ENCODE measurements around the gene LSM7. TPM values are rescaled to one million over a fixed set of nuclear protein-coding genes. Genes with fewer than 3 reads are reported as not detected.

The LSM7 gene
- total RNA-seq, 4 donors from 2014 or later: 51.8 to 186 (median 142) TPM

DNA sequence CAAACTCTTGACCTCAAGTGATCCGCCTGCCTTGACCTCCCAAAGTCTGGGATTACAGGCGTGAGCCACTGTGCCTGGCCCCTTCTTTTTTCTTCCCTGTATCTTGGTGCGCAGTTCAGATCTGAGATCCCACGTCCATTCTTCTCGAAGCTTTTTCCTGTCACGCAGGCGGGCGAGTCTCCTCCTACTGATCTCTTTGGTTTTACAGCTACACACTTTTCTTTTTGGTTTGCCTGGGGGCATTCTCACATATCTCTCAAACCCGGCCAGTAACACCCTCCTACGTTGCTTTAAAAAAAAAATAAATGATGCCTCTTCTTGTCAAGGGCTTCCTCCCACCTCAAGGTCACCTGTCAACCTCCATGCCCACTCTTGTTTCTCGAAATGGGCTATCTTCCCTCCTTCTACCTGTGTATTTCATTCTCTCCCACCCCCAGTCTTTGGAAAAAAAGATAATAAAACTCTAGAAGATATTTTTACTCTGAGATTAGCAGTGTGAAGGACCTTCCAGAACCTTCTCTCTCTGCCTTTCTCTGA, 43.8 kb upstream of the LSM7 start:
- H3K27ac ChIP-seq: no peak overlapping the region
- no peak overlapping the region for H3K4me3 ChIP-seq
- intact Hi-C loops (cut with DNase I; ENCODE audit: low total_unique reads): no loop called here
- DNase-seq: no peak
- H3K36me3 ChIP-seq: no peaks in the 10 kb centered on the region
- H3K9me3 ChIP-seq: no peaks in the 10 kb centered on the region
- H3K4me1 ChIP-seq: no peaks in the 10 kb centered on the region
- no peak for TF ChIP-seq POLR2A (IDR thresholded peaks at IDR 0.05)
- TF ChIP-seq, protein P1, sequence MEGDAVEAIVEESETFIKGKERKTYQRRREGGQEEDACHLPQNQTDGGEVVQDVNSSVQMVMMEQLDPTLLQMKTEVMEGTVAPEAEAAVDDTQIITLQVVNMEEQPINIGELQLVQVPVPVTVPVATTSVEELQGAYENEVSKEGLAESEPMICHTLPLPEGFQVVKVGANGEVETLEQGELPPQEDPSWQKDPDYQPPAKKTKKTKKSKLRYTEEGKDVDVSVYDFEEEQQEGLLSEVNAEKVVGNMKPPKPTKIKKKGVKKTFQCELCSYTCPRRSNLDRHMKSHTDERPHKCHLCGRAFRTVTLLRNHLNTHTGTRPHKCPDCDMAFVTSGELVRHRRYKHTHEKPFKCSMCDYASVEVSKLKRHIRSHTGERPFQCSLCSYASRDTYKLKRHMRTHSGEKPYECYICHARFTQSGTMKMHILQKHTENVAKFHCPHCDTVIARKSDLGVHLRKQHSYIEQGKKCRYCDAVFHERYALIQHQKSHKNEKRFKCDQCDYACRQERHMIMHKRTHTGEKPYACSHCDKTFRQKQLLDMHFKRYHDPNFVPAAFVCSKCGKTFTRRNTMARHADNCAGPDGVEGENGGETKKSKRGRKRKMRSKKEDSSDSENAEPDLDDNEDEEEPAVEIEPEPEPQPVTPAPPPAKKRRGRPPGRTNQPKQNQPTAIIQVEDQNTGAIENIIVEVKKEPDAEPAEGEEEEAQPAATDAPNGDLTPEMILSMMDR (IDR thresholded peaks at IDR 0.05): no peak
- no peaks in the 10 kb centered on the region for H3K27me3 ChIP-seq

DNA sequence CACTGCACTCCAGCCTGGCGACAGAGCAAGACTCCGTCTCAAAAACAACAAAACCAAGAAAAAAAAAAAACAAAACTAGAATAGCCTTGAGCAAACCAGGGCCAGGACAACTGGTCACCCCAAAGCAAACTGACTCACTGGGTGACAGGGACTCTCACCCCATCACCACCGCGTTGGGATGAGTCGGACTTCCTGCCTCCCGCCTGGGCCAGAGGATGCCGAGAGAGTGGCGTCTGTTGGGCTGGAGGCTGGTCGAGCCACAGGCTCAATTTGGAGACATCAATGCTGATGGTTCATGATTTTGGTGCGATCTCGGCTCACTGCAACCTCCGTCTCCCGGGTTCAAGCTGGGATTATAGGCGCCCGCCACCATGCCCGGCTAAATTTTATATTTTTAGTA, 43.3 kb upstream of the LSM7 start:
- no peak overlapping the region for H3K4me3 ChIP-seq
- no peaks in the 10 kb centered on the region for H3K9me3 ChIP-seq
- no peak for DNase-seq
- H3K27me3 ChIP-seq: no peaks in the 10 kb centered on the region
- no peaks in the 10 kb centered on the region for H3K36me3 ChIP-seq
- intact Hi-C loops (cut with DNase I; ENCODE audit: low total_unique reads): no loop called here
- no peak overlapping the region for H3K27ac ChIP-seq
- TF ChIP-seq, protein P1 (IDR thresholded peaks at IDR 0.05): no peak
- no peak for TF ChIP-seq POLR2A (IDR thresholded peaks at IDR 0.05)
- no peaks in the 10 kb centered on the region for H3K4me1 ChIP-seq

DNA sequence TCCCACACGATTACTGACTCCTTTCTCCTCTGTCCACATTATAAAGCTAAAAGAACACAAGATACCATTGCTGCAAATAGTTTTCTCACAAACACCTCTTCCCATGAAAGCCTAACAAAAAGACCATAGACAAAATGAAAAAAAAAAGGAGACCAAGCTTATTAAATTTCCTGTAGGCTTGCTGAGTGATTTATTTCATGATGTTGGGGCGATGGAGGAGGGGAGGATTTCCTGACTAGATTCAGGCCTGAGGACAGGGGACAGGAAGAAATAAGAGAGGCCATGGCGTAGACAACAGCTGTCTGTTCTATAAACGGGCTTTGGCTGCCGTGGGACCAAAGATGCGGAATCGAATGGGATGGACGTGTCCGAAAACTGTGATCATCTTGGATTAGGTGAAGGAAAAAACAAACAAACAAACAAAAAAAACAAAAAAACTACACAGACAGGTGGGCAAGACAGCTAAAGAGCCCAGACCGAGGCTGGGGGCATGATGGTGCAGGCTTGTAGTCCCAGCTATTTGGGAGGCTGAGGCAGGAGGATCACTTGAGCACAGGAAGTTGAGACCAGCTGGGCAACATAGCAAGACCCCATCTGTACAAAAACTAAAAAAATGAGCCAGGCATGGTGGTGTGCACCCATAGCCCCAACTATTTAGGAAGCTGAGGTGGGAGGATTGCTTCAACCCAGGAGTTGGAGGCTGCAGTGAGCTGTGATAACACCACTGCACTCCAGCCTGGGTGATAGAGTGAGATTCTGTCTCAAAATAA, 37.0 kb upstream of the LSM7 start:
- Histone ChIP-seq H3K27ac (no peak overlapping the region), H3K36me3 (no peaks in the 10 kb centered on the region), H3K27me3 (peaks cover 5 to 40% of the 10 kb centered on the region in 2 donors), H3K4me3 (no peak overlapping the region), H3K9me3 (no peaks in the 10 kb centered on the region), H3K4me1 (no peaks in the 10 kb centered on the region)
- intact Hi-C loops (cut with DNase I; ENCODE audit: low total_unique reads): no loop called here
- TF ChIP-seq, protein P1 (IDR thresholded peaks at IDR 0.05): no peak
- no peak for TF ChIP-seq POLR2A (IDR thresholded peaks at IDR 0.05)
- DNase-seq: no peak

DNA sequence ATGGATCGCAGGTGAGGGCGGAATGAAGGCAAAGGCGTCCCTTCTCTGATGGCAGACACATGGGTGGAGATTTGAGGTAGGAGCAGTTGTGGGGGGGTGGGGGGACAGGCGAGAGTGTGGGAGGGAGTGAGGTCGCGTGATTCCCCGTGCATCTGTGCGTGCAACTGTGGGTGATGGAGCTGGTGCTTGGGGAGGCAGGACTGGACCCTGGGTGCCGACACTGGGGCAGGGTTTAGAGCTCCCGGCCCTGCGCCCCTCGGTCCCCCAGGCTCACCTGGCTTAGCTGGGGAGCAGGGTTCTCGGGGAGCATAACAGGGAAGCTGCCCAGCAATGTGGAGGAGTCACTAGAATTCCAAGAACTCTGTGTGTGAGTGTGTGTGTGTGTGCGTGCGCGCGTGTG, 35.0 kb upstream of the LSM7 start:
- H3K9me3 ChIP-seq: no peaks in the 10 kb centered on the region
- no peak for TF ChIP-seq POLR2A (IDR thresholded peaks at IDR 0.05)
- TF ChIP-seq, protein P1 (IDR thresholded peaks at IDR 0.05): no peak
- no peak for DNase-seq
- H3K4me1 ChIP-seq: no peaks in the 10 kb centered on the region
- peaks cover 5 to 46% of the 10 kb centered on the region in 2 donors for H3K27me3 ChIP-seq
- no peaks in the 10 kb centered on the region for H3K36me3 ChIP-seq
- intact Hi-C loops (cut with DNase I; ENCODE audit: low total_unique reads): no loop called here
- no peak overlapping the region for H3K27ac ChIP-seq
- H3K4me3 ChIP-seq: no peak overlapping the region

DNA sequence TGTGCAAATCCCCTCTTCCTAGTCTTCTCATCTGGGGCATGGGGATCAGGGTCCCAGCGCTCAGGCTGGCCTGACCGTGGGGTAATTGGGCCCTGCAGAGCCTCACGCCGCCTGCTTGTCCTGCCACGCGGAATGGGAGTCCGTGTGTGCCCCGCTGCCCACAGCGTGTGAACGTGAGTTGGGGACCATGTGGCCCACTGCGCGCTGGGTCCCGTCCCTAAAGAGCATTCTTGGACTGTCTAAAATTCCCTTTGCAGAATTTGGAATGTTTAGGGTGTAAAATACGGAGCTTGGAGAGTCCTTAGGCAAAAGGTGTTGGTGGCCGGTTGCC, 34.5 kb upstream of the LSM7 start:
- TF ChIP-seq, protein P1 (IDR thresholded peaks at IDR 0.05): no peak
- no peak for TF ChIP-seq POLR2A (IDR thresholded peaks at IDR 0.05)
- no peaks in the 10 kb centered on the region for H3K9me3 ChIP-seq
- H3K27ac ChIP-seq: no peak overlapping the region
- no peaks in the 10 kb centered on the region for H3K36me3 ChIP-seq
- H3K27me3 ChIP-seq: peaks cover 5 to 46% of the 10 kb centered on the region in 2 donors
- no peak for DNase-seq
- intact Hi-C loops (cut with DNase I; ENCODE audit: low total_unique reads): no loop called here
- H3K4me1 ChIP-seq: no peaks in the 10 kb centered on the region
- H3K4me3 ChIP-seq: no peak overlapping the region

Data from uterus (tissue), 4 donors.